HL-60/S4 treated with retinoic acid at 250 ng/mL for 4 days and 3 days (cell line): ENCODE measurements around the gene RAB40B.

Experiments used
- in situ Hi-C: fragments of 300-500 bp; cut with MboI; formaldehyde crosslinking; loops from 2 replicates; pipeline ENCODE4 v1.7.0; 2022; ENCODE audit warnings: low sequenced_read_pairs

Gene RAB40B

DNA sequence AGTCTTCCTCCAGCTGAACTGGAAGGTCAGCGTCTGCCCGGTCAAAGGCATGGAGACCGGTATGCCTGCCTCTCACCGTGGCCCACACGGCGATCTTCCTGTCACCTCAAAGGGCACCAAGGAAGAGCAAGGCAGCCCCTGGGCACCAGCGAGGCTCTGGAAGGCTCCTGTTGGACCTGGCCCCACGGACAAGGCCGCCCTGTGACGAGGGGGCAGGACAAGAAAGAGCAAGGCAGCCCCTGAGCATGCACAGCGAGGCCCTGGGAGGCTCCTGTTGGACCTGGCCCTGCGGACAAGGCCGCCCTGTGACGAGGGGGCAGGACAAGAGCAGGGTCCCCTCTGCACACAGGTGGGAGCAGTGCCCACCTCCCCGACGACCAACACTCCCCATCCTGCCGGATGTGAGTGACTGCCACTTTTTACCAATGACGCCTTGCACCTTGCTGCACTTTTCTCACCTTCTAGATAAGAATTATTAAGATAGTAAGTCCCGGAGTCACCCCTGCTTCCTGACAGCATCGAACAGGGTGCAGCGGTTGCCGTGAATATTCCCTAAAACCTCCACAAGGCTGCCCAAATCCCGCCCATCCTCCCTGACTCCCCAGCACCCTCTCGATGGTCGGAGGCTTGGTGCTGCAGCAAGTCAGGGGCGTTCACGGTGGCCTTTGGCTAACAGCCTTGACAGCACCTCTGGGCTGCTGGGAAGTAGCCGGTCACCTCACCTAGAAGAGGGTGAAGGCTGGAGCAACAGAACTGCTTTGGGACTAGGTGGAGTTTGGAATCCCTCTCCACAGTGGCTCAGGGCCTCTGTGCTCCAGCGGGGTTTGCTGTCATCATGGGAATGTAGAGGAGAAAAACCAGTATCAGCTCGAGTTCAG, 44.6 kb downstream of the RAB40B start:
- in situ Hi-C loops = no loop called here

DNA sequence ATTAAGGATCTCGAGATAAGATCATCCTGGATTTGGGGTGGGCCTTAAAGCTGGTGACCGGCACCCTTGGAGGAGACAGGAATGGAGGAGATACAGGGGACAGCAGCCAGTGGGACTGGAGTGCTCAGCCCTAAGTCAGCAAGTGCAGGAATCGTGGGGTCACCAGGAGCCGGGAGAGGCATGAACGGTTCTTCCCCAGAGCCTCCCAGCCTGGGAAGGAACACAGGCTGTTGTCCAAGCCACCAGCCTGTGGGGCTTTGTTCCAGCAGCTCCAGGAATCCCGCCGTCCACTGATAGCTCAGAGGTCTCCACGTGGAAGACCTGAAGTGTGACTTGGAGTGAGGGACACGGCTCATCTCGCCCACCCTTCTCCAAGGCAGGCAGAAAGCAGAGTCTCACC, 47.8 kb downstream of the RAB40B start:
- in situ Hi-C loops = no loop called here

DNA sequence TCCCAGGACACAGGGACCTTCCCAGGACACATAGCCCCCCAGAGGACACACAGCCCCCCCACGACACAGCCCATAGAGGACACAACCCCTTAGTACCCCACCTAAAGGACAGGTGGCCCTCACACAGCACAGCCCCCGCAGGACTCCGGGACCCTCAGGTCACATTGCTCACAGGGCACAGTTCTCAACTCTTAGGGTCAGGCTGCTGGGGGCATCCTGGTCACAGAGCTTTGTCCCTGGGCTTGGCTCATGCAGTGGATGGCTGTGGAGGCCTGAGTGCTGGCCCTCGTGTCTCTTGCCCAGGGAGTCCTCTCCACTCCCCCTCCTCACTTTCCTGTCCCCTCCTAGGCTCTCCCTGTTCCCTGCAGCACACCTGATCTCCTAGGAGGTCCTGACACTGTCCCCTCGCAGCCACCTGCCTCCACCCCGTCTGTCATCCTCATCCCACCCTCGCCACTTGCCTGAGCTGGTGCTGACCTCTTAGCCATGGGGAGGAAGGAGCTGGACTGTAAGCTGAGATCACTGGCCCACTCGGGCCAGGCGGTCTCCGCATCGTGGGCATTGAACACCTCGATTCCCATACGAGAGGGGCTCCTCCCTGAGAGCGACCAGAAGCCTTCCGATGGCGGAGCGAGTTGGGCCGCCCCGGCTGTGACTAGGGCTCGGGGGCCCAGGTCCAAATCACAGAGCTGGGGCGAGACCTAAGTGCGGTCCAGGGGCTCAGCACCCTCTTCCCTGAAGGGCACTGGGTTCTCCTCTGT, 48.8 kb downstream of the RAB40B start:
- in situ Hi-C loops = no loop called here

DNA sequence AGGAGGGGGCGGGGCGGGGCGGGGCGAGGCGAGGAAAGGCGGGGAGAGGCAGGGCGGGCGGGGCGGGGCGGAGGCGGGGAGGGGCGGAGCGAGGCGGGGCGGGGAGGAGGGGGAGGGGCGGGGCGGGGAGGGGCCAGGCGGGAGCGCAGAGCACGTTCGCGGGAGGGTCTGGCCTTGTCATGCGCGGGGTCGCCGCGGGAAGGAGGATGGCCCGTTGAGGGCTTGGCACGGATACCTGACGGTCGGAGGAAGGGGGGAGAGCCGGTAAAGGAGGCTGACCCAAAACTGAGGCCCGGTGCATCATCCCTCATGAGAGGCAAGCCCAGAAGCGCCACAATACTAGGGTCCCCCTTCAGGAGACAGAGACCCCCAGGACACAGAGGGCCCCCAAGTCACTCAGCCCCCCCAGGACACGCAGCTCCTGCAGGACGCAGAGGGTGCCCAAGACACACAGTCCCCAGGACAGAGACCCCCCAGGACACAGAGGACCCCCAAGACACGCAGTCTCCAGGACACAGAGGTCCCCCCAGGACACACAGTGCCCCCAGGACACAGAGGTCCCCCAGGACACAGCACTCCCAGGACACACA, 49.7 kb downstream of the RAB40B start:
- in situ Hi-C loops = no loop called here

DNA sequence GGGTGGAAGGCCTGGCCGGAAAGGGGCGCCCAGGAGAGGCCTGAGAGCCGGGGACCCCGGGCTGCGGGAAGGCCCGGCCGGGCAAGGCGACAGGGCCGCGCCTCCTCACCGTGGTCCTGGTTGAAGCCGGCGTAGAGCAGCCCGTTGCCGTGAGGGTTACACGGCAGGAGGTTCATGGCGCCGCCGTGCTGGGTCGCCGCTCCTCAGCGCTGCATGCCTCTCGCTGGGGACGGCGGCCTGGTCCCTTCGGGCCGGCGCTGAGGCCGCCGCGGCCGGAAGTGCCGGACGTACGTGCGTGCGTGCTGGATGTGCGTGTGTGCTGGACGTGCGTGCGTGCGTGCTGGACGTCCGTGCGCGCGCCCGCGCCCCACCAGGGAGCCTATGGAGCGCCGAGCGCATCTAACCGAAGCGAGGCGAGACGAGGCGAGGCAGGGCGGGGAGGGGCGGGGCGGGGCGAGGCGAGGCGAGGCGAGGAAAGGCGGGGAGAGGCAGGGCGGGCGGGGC, 50.3 kb downstream of the RAB40B start, which contains the start of gene WDR45B:
Gene WDR45B (minus strand): TSS at position 280 of the 504 bp plus-strand sequence. CDS start 104 bp downstream, at position 176.
- in situ Hi-C loops = no loop called here

- in situ Hi-C loops = no loop called here
Observed at GRCh38 chr17:82647593-82648164, 50.8 kb downstream of the RAB40B start.

DNA sequence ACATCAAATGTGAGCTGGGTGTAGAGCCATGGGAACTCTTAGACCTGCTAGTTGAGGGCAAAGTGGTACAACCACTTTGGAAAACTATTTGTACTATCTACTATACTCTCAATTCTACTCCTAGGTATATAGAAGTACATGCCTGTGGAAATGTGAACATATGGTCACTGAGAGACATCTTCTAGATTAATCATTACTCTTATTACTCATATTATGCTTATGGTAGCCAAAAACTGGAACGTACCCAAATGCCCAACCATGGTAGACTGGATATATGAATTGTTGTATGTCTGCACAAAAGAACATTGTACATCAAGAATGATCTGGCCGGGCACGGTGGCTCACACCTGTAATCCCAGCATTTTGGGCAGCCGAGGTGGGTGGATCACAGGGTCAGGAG, 53.0 kb downstream of the RAB40B start:
- in situ Hi-C loops = no loop called here

DNA sequence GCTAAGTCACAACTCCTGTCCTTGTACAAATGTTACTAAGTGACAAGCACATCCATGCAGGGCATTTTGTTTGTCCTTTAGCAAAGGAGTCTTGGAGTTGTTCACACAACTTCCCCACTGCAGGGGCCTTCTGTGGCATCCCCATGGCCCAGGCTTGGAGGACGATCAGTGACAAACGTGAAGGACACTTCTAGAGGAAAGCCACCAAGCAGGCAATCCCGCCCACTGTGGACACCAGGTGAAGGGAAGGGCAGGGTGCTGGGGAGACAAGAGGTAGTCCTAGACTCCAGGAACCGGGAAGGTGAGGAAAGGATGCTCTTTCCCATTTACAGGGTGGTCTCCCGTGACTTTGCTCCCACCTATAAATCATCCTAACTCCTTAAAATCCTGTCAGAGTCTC, 54.4 kb downstream of the RAB40B start:
- in situ Hi-C loops = no loop called here

GRCh38 chr17:82642022-82642421, 56.5 kb downstream of the RAB40B start:
- in situ Hi-C loops = no loop called here

GRCh38 chr17:82640036-82640435, 58.5 kb downstream of the RAB40B start:
- in situ Hi-C loops = no loop called here

GRCh38 chr17:82639628-82640027, 58.9 kb downstream of the RAB40B start:
- in situ Hi-C loops = no loop called here

DNA sequence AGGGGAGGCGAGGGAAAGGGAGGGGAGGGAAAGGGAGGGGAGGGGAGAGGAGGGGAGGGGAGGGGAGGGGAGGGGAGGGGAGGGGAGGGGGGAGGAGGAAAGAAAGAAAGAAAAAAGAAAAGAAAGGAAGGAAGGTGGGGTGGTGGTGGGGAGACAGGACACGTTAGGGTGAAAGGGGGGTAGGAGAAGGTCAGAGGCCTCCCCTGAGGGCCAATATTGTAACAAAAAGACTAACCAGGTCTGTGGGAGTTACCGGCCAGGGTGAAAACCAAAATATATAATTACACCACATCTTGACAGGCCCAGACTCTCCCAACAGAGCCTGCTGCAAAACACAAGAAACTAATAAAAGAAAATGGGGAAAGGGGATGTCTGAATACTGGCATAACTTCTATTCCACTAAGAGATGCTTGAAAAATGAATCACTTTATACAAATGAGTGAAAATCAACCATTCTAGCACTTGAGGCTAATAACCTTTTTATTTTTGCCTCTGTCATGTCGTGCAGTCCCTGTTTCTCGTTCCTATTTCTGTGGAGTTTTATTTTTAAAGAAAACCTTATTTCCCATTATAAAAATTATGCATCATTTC, 60.2 kb downstream of the RAB40B start:
- in situ Hi-C loops = no loop called here

GRCh38 chr17:82636626-82637598, 61.6 kb downstream of the RAB40B start:
- in situ Hi-C loops = no loop called here

DNA sequence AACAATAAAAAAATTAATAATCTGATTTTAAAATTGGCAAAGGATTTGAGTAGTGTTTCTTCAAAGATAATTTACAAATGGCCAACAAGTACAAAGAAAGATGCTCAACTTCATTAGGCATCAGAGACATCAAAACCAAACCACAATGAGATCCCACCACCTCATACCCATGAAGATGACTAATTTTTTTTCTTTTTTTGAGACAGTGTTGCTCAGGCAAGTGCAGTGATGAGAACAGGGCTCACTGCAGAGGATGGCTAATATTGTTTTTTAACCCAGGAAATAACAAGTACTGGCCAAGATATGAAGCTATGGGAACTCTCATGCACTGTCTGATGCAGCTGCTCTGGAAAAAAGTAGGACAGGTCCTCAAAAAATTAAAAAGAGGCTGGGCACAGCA, 65.2 kb downstream of the RAB40B start:
- in situ Hi-C loops = no loop called here

- in situ Hi-C loops = no loop called here
Observed at GRCh38 chr17:82632451-82632850, 66.0 kb downstream of the RAB40B start.

GRCh38 chr17:82631544-82631943, 67.0 kb downstream of the RAB40B start:
- in situ Hi-C loops = no loop called here

GRCh38 chr17:82630212-82630611, 68.3 kb downstream of the RAB40B start:
- in situ Hi-C loops = no loop called here

DNA sequence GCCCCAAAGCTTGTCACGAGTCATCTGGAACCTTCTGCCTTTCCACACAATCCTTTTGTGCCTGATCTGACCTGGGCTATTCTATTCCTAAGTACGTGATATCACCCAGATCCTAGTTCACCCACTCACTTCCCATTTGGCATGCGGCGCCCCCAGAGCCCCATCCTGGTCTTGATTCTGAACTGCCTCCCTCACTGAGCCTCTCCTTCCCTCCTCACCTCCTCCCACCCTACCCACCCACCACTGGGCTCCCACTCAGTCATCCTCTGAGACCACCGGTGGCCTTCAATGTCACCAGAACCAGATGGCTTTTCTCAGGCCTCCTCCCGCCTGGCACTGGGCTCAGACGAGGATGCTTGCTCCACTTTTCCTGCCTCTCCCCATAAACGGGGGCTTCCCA, 68.8 kb downstream of the RAB40B start:
- in situ Hi-C loops = no loop called here

DNA sequence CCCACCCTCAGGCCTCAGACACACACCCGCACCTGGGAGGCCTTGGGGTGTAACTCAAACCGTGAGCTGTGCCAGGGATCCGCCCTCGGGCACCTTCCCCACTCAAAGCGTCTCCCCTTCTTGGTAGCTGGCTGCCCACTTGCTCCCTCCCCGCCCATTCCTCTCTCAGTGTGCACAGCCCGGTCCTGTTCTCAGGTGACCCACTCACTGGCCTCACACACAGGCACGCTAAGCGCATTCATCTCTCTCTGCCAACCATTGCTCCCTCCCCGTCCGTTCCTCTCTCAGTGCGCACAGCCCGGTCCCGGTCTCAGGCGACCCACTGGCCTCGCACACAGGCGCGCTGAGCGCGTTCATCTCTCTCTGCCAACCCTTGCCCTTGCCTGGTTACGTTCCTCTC, 71.1 kb downstream of the RAB40B start:
- in situ Hi-C loops = no loop called here

GRCh38 chr17:82623707-82624106, 74.8 kb downstream of the RAB40B start:
- in situ Hi-C loops = no loop called here
